Body of pancreas (tissue), 4 donors: ENCODE measurements around the gene NUMA1. TPM values are rescaled to one million over a fixed set of nuclear protein-coding genes. Genes with fewer than 3 reads are reported as not detected.

ENCODE experiments used
- ATAC-seq: fragments of 150-250 bp; one replicate; pipeline ENCODE4 v1.9.1; 2016
- DNase-seq, 4 donors: peaks; one replicate each; pipeline ENCODE4 v3.0.0-alpha.2; 2019
- H3K27ac ChIP-seq, 4 donors: fragments of 200-600 bp; sonication (generic); 1 replicate in 3 of 4; 2 replicates in 1 of 4; pipeline versions ENCODE4 v1.5.1 to v1.6.1; 2016 to 2019; ENCODE audit warnings: mild to moderate bottlenecking in 1 of 4, mixed read lengths in 1 of 4, moderate library complexity in 1 of 4
- H3K27me3 ChIP-seq, 2 donors: fragments of 200-600 bp; sonication (generic); one replicate each; pipeline ENCODE4 v1.6.0; 2016; ENCODE audit warnings: mild to moderate bottlenecking in 1 of 2
- H3K36me3 ChIP-seq, 2 donors: fragments of 200-600 bp; sonication (generic); replicated peaks in 1 of 2; 2 replicates each; pipeline ENCODE4 v1.5.1; 2016; ENCODE audit warnings: low read depth in 2 of 2; ENCODE audit not compliant: insufficient read depth in 1 of 2
- H3K4me1 ChIP-seq: fragments of 200-600 bp; sonication (generic); one replicate; pipeline ENCODE4 v1.6.0; 2016
- H3K4me3 ChIP-seq, 2 donors: fragments of 200-600 bp; sonication (generic); 1 replicate in 1 of 2; 2 replicates in 1 of 2; pipeline ENCODE4 v1.5.1; 2016 to 2019
- H3K9me3 ChIP-seq, 3 donors: fragments of 200-600 bp; sonication (generic); 1 replicate in 2 of 3; 2 replicates in 1 of 3; pipeline ENCODE4 v1.5.1; 2016
- CTCF ChIP-seq, 7 experiments: fragments of 450-650 bp in 4 of 7; fragments of 200-600 bp in 3 of 7; sonication (generic) in 3 of 7; IDR thresholded peaks; one replicate each; pipeline ENCODE4 v1.5.1; 2016 to 2019; ENCODE audit warnings: antibody characterized with exemption in 7 of 7
- POLR2A ChIP-seq, 3 donors: fragments of 450-650 bp; IDR thresholded peaks; one replicate each; pipeline ENCODE4 v1.6.1; 2016; ENCODE audit warnings: antibody characterized with exemption in 3 of 3, mild to moderate bottlenecking in 2 of 3
- WGBS, 2 donors: methylation state at CpG; one replicate each; pipeline ENCODE4 v1.1.5; 2017; 5-methylcytosine and 5-hydroxymethylcytosine counted together
- intact Hi-C: fragments of 100-400 bp; cut with DNase I; formaldehyde crosslinking; loops from one replicate; pipeline ENCODE4 v1.15.1; 2023
- total RNA-seq, 2 donors: library from RNA; depleted of rRNA; stranded (reverse); fragments of >200 nt; gene quantifications; one replicate each; pipeline ENCODE4 v1.1.0, GENCODE V29; 2016

Gene NUMA1
- total RNA-seq, 2 donors from 2014 or later = 173 to 191 TPM

- H3K9me3 ChIP-seq = no peaks in the 10 kb centered on the region
- H3K4me1 ChIP-seq = peaks cover 22% of the 10 kb centered on the region
- no peak overlapping the region for H3K4me3 ChIP-seq
- intact Hi-C loops = no loop called here
- H3K27ac ChIP-seq = peak overlapping the region; percentile 69 to 81 (median 74)
- DNase-seq (peak; percentile 78 to 91 (median 87)), ATAC-seq (peak; percentile 95)
- TF ChIP-seq CTCF (IDR thresholded peaks at IDR 0.05) (no peak), POLR2A (IDR thresholded peaks at IDR 0.05) (peak in 2 of 3 donors; percentile 27 to 53)
- no peaks in the 10 kb centered on the region for H3K36me3 ChIP-seq
- H3K27me3 ChIP-seq = no peaks in the 10 kb centered on the region
- WGBS, 2 donors = 0 to 3% methylated on average over 2 of the region's 2 CpGs
These were observed 10.5 kb downstream of the NUMA1 start for GRCh38 chr11:72069787-72070251.

- no peak for DNase-seq
- H3K4me3 ChIP-seq = no peak overlapping the region
- H3K4me1 ChIP-seq = peaks cover 22% of the 10 kb centered on the region
- peak overlapping the region; percentile 69 to 81 (median 74) for H3K27ac ChIP-seq
- no peak for ATAC-seq
- TF ChIP-seq CTCF (IDR thresholded peaks at IDR 0.05) = no peak
- no peak for TF ChIP-seq POLR2A (IDR thresholded peaks at IDR 0.05)
- no peaks in the 10 kb centered on the region for H3K27me3 ChIP-seq
- no peaks in the 10 kb centered on the region for H3K36me3 ChIP-seq
- no peaks in the 10 kb centered on the region for H3K9me3 ChIP-seq
- intact Hi-C loops = no loop called here
These were observed 11.1 kb downstream of the NUMA1 start for GRCh38 chr11:72069200-72069599.

- Histone ChIP-seq H3K27ac (no peak overlapping the region), H3K4me3 (no peak overlapping the region), H3K4me1 (peaks cover 22% of the 10 kb centered on the region), H3K27me3 (no peaks in the 10 kb centered on the region), H3K36me3 (no peaks in the 10 kb centered on the region), H3K9me3 (no peaks in the 10 kb centered on the region)
- DNase-seq = no peak
- TF ChIP-seq CTCF (IDR thresholded peaks at IDR 0.05) = no peak
- no peak for TF ChIP-seq POLR2A (IDR thresholded peaks at IDR 0.05)
- intact Hi-C loops = no loop called here
- no peak for ATAC-seq
These were observed 12.7 kb downstream of the NUMA1 start for GRCh38 chr11:72067676-72068075.

GRCh38 chr11:72067266-72067665 is 13.1 kb downstream of the NUMA1 start:
- no peak overlapping the region for H3K27ac ChIP-seq

More at GRCh38 chr11:72067266-72067665, 13.1 kb downstream of the NUMA1 start:
- Histone ChIP-seq H3K4me1 (peaks cover 22% of the 10 kb centered on the region), H3K4me3 (no peak overlapping the region), H3K27me3 (no peaks in the 10 kb centered on the region), H3K9me3 (no peaks in the 10 kb centered on the region), H3K36me3 (no peaks in the 10 kb centered on the region)
- DNase-seq (no peak), ATAC-seq (no peak)
- no peak for TF ChIP-seq POLR2A (IDR thresholded peaks at IDR 0.05)
- no peak for TF ChIP-seq CTCF (IDR thresholded peaks at IDR 0.05)
- intact Hi-C loops = no loop called here
